HG02885 (cell line): Measurements from ENCODE around the gene PALMD.

Source experiments
- ATAC-seq: cut with Tn5 transposase; IDR thresholded peaks from one replicate; pipeline ENCODE4 v1.9.1; 2021; ENCODE audit warnings: mild to moderate bottlenecking; ENCODE audit not compliant: unreplicated experiment, poor library complexity

The PALMD gene

DNA sequence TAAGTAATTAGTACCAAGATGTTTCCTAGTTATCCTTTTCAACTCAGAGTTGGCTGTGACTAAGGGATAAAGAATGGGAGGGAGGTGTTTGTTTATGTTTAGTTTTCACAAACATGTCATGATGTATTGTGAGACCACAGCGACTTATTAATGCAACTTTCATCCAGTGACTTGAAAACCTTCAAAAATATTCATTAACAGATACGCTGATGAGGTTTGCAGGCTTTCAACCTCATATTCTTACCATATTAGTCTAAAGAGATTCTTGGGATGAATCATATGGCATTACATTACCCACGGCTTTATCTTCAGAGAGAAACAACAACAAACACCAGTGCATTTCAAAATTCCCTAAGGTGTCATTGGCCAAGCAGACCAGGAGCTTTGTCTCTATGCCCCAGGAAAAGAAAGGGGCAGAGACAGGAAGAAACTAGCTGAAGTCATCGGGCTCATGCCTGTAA, 36.4 kb downstream of the PALMD start:
- ATAC-seq: no peak

DNA sequence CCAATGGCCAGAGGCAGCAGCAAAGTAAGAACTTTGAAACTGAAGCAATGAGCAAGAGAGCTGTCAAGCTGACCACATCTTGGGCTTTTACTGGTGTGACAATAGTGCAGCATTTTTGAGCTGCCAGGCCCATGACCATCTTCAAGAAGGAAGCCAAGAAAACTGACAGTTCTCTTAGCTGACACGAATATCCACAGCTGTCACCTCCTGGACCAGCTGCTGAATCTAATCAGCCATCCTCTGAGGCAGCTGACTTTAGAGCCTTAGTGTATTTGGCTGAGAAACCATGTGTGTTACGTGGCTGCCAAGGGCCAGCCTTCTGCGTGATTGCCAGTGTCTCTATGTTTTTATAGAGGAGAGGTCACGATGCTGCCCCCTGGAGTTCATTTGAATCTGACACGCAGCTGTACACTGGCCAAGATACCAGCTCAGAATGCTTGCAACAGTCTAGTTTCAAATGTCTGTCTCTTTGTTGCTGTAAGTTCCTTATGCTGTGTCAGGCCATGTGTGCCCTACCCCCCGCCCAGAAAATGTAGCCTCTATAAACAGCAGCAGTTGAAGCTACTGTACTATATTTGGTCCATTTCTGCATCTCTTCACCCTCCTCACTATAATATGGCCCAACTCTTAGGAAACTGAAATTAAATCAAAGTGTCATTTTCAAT, 39.7 kb downstream of the PALMD start:
- peak; percentile 98 for ATAC-seq

DNA sequence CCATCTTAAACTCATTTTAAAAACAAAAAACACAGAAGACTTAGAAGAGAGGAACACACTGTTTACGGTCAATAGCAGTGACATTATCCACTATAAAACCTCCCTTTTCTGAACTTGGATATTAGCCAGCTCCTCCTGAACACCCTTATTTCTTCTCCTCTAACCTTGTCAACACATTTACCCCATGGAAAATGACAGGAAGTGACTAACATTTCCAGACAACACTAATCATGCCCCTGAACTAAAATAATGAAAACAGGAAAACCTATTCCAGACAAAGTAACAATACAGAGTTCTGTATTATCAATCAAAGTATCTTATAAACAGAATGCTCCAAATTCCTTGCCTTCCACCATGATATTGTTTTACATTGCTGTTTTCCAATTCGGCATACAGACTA, 45.3 kb downstream of the PALMD start:
- no peak for ATAC-seq

DNA sequence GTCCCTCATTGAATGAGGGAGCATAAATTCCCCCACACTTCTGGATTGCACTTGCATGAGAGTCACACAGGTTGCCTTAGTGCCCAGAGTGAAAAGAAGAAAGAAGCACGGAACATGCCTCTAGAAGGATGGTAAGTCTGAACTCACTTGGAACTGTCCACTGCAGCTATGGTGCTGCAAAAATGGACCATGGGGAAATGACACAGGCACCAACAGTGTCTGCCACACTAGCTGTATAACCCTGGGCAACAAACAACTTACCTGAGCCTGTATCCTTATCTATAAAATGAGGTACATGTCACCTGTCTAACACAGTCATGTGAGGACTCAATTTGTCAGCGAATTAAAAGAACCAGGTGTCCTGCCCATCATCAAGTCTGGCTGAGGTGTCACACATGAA, 50.7 kb downstream of the PALMD start:
- ATAC-seq: no peak

DNA sequence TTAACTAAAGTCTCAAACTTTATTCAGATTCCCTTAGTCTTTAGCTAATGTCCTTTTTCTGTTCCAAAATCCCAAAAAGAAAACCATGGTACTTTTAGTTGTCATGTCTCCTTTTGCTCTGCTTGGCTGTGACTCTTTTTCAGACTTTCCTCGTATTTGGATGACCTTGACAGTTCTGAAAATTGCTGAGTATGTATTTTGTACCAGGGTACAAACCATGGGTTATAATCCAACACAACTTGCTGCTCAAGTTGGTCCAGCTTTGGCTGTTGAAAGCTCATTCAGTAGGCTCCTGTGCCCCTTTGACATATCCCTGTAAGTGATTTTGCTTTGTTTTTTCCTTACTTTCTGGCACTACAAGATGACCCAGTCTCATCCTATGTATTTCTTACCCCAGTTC, 51.7 kb downstream of the PALMD start:
- ATAC-seq: no peak

DNA sequence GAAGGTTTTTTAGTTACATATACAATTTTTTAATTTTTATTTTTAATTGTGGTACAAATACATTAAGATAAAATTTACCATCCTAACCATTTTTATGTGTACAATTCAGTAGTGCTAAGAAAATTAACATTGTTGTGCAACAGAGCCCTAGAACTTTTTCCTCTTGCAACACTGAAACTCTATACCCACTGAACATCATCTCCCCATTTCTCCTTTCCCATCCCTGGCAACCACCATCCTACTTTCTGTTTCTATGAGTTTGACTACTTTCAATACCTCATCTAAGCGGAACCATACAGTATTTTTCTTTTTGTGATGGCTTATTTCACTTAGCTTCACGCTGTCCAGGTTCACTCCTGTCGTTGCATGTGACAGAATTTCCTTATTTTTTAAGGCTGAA, 54.1 kb downstream of the PALMD start:
- ATAC-seq: no peak

DNA sequence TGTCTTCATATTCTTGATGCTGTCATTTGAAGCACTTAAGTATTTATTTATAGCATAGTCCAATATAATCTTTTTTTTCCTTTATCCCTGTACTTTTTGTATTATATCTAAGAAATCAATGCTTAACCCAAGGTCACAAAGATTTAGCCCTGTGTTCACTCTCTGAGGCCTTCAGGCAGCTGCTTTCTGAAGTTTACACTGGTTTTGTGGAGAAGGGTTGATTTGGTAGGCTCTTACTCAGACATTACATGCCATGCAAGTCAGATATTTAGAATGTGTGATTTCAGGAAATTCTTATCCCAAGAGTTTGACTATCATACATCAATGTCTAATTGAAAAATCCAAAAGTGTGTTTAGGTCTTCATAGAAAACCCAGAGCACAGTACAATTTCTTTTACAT, 56.3 kb downstream of the PALMD start:
- ATAC-seq: no peak

DNA sequence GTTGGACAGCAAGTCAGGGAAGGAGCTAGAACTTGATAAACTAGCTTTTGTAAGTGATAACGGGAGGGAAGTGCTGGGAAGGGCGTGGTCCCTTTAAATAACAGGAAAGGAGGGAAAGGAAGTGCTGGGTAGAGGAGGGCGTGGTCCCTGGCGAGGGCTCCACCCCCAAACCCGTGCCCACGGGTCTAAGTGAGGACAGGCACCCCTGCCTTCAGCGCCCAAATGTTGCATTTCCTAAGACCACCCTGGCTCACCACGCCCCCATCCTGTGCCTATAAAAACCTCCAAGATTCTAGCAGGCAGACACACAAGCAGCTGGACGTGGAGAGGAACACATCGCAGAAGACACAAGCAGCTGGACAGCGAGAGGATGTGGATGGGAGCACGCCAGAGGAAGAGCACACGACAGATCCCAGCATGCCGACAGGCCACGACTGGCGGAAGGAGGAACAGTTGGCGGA, 58.5 kb downstream of the PALMD start:
- ATAC-seq: no peak

DNA sequence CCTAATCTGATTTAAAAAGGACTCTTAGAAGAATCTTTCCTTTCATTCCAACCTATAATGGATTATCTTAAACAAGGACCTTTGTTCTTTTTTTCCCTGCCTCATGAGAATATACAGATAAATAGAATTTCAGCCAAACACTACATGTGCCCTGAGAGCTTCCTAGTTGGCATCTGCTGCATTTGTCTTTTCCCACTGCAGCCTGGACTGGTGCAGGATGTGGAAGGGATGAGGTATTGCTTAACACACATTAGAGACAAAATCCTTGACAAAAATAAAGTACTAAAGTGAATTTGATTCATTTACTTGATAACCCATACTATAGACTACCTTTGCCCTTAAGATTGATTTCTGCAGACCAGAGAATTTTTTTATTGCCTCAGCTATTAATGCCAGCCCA, 59.5 kb downstream of the PALMD start:
- no peak for ATAC-seq

DNA sequence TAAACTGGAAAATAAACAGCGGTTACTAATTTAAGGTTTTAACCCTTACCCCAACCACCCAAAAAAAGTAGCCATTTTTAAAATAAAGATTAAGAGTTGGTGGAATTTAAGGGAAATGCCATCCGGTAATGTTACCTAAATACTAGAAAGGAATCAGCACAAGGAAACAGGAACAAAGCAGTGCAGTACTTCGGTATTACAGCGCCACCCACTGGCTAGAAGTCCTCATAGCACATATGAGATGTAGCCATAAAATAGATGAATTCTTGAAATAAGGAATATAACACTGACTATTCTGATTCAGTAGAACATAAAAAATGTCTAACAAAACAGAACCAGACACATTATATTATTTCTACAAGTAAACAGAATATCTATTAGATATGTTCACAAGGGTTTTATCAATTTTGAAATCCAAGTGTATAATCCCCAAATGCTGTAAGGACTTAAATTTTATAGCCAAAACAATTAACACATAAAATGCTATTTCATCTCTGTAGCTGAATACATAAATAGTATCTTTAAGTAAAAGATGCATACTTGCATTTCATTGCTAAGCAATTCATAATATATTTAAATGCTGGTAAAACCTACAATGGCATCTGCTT, 61.7 kb downstream of the PALMD start:
- ATAC-seq: peak; percentile 84

DNA sequence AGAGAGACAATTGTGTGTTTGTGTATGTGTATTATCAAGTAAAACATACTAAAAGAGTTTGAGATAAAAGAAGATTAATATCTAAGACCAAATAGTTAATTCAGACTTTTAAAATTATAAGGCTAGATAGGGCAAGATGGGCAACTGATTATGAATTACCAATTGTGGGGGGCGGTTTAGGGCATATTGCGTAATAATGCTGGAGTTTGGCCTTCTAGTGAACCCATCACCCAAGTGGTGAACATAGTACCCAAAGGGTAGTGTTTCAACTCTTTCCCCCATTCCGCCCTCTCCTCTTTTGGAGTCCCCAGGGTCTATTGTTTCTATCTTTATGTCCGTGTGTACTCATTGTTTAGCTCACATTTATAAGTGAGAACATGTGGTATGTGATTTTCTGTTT, 65.1 kb downstream of the PALMD start:
- ATAC-seq: no peak

DNA sequence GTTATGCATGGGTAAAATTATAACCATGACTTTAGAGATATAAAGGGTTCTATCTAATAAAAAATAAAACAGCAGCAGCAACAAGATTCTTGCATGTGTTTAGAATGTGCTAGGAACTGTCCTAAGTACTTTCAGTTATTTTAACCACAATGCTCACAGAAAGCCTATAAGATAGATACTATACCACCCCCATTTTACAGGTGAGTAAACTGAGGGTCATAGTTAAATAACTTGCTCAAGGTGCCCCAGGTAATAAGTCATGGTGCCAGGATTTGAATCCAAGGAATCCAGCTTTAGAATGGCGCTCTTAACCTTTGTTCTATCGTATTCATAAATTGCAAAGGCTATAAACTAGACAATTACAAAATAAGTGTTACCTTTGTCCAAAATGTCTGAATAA, 67.1 kb downstream of the PALMD start:
- ATAC-seq: no peak

DNA sequence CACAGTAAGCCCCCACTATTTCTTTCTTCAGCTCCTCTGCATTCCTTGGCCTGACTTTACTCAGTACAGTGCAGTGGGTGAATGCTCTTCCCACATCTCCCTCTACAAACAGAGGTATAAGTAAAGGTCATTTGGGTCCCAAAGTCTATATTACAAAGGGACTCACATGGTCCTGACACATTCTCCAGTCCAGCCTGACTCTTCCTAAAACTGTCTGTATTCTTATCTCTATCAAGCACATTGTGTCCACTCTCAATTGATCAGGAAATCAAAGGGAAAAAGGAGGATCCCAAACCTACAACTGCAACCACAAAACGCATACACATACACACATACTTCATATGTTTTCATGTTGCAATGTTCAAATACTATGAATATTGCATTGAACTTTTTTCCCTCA, 71.1 kb downstream of the PALMD start:
- ATAC-seq: no peak

DNA sequence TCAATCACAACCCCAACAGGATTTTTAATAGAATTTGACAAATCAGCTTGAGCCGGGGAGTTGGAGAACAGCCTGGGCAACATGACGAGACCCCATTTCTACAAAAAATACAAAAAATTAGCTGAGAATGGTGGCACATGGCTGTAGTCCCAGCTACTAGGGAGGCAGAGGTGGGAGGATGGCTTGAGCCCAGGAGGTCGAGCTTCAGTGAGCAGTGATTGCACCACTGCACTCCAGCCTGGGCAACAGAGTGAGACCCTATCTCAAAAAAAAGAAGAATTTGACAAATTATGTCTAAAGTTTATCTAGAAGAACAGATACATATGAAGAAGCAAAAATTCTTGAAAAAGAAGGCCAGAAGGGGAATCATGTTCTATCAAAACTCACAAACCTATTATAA, 77.3 kb downstream of the PALMD start:
- no peak for ATAC-seq

DNA sequence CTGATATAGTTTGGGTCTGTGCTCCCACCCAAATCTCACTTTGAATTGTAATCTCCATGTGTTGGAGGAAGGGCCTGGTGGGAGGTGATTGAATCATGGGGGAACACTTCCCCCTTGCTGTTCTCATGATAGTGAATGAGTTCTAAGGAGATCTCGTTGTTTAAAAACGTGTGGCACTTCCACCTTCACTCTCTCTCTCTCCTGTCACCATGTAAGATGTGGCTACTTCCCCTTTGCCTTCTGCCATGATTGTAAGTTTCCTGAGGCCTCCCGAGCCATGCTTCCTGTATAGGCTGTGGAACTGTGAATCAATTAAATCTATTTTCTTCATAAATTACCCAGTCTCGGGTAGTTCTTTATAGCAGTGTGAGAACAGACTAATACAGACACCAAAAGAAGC, 80.1 kb downstream of the PALMD start:
- no peak for ATAC-seq

DNA sequence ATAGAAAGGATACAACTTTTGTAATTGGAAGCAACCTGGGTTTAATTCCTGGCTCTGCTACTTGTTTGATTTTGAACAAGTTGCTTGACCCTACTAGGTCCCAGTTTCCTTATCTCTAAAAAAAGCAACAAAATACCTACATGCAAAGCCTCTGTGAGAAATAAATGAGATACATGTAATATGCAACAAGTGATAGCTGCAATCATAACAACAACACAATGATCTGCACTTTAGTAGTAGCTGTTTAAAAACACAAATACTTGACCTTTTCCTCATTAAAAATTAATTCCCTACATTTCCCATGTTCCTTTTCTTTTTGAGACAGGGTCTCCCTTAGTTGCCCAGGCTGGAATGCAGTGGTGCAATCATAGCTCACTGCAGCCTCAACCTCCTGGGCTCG, 80.5 kb downstream of the PALMD start:
- no peak for ATAC-seq

DNA sequence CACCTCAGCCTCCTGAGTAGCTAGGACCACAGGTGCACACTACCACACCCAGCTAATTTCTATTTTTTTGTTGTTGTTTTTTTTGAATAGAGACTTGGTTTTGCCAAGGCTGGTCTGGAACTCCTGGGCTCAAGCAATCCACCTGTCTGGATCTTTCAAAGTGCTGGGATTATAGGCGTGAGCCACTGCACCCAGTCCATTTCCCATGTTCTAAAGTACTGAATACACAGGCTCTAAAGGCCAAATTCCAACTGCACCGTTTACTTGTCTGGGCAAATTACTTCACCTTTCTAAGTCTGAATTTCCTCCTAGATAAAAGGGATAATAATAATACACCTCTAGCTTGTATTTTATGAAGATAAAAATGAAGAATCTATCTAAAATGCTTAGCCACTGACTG, 80.9 kb downstream of the PALMD start:
- ATAC-seq: no peak

DNA sequence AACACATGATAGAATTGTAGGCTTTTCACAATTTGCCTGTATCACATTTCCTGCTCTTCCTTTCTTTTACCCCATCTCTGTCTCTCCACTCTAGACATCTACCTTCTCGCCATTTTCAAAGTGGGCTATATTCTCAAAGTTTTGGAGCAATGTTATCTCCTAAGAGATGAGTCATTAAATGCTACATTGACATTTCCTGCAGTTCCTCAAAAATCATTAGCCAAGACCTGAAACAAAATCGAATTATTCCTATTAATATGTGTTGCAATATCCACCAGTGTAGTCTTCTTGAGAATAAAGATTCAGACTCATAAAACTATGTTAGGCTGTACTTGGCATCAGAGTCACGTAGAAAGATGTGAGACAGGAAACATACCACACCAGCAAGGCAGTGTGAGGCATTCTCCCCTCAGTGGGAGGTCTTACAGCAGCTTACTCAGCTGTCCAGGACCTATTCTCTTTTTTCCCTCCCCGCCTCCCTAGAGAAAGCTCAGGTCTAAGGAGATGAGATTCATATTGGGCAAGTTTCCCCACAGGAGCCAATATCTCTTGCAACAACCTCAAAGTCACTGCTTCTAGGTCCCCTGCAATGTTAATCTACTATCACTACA, 81.8 kb downstream of the PALMD start:
- no peak for ATAC-seq

DNA sequence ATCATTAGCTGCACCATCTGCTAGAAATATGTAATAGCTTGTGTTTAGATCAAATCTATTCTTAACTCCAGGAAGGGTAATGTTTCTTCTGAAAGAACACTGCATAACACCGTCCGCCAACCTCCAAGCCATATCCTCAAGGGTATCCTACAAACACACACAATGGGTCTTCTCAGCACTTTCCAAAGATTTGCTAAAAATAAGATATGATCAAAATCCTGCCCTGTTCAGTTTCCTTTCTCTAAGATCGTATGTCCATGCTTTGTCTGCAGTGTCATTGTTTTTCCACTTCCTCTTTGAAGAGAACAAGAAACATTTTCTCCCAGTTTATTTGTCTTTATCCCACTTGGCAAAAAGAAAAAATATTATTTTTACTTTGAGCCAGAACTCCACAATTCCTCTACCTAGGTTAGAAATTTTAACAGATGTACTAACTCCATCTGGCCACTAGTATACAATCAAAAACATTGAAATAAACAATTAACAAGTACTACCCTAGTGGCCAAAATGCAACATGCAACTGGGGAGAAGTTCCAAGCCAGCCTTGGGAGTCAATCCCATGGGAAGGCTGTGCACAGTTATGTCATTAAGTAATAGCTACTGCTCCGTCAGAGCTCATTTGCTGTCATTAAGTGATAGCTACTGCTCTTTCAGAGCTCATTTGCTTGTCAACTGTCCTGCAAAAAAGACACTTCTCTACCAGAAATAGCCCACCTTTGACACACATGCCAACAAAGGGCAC, 82.8 kb downstream of the PALMD start:
- ATAC-seq: peak; percentile 68

DNA sequence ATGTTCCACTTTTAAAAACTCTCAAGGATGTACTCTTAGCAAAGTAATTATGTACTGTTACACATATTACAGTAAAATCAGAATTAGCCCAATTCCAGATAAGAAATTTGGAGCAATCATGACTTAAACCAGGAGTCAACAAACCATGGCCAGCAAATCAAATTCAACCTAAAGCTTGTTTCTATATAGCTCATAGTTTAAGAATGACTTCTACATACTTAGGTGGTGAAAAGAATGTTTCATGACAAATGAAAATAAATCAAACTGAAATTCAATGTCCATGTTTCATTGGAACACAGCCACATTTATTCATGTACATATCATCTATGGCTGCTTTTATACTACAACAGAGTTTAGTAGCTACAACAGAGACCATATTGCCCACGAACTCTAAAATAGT, 85.5 kb downstream of the PALMD start:
- no peak for ATAC-seq

DNA sequence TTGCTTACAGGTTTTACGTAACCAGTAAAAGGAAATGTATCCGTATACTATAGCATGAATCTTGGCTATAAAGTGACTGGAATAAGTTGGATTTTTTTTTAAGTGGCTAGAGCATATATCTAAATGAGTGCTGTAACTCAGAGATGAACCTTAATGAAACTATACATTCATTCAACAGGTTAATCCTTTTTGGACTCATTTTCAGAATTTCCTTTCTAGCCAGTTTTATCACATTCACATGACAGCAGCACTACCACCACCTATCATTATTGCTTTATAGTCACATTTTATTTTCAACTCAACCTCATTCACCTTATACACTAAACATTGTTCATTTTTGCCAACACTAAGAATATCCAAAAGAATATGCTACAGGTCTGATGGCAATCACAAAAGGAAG, 89.9 kb downstream of the PALMD start:
- no peak for ATAC-seq
